GM18505 (cell line): ENCODE measurements around the gene PPAN.

Experiments
- ATAC-seq: cut with Tn5 transposase; IDR thresholded peaks from one replicate; pipeline ENCODE4 v1.9.1; 2021; ENCODE audit not compliant: unreplicated experiment
- POLR2A ChIP-seq: IDR thresholded peaks from 4 replicates; pipeline ENCODE4 v1.6.1; 2011; ENCODE audit warnings: borderline replicate concordance; ENCODE audit not compliant: insufficient read depth, insufficient read length; ENCODE audit errors: extremely low read depth

PPAN gene

GRCh38 chr19:10102787-10103236 is 3.4 kb upstream of the PPAN start:
- peak; percentile 2 for TF ChIP-seq POLR2A

GRCh38 chr19:10104130-10104513 is 2.0 kb upstream of the PPAN start:
- no peak for ATAC-seq
- TF ChIP-seq POLR2A, result no peak

More at GRCh38 chr19:10102787-10103236, 3.4 kb upstream of the PPAN start:
- peak; percentile 36 for ATAC-seq

- ATAC-seq, result peak; percentile 37
Observed at GRCh38 chr19:10104665-10105508, 1.3 kb upstream of the PPAN start.

GRCh38 chr19:10105509-10106099 is 558 bp upstream of the PPAN start:
- TF ChIP-seq POLR2A, result peak; percentile 51
- peak; percentile 23 for ATAC-seq

More at GRCh38 chr19:10104665-10105508, 1.3 kb upstream of the PPAN start:
- TF ChIP-seq POLR2A, result peak; percentile 59

GRCh38 chr19:10107254-10107653 is 1.1 kb downstream of the PPAN start:
- ATAC-seq, result no peak
- no peak for TF ChIP-seq POLR2A

- TF ChIP-seq POLR2A, result no peak
- ATAC-seq, result no peak
Observed at GRCh38 chr19:10107817-10108367, 1.7 kb downstream of the PPAN start.

- ATAC-seq, result no peak
- no peak for TF ChIP-seq POLR2A
Observed at GRCh38 chr19:10109528-10109927, 3.4 kb downstream of the PPAN start.

- no peak for TF ChIP-seq POLR2A
- ATAC-seq, result no peak
Observed at GRCh38 chr19:10110076-10110971, 4.2 kb downstream of the PPAN start.

- no peak for TF ChIP-seq POLR2A
- ATAC-seq, result no peak
Observed at GRCh38 chr19:10110972-10111317, 4.8 kb downstream of the PPAN start.

- ATAC-seq, result no peak
- TF ChIP-seq POLR2A, result peak; percentile 53
Observed at GRCh38 chr19:10111405-10111811, 5.2 kb downstream of the PPAN start, which contains the start of gene P2RY11. TSS of gene P2RY11 (plus strand) at chr19:10111693. CDS start at chr19:10111722, 29 bp downstream.

- no peak for ATAC-seq
- peak; percentile 33 for TF ChIP-seq POLR2A
Observed at GRCh38 chr19:10112037-10112761, 6.0 kb downstream of the PPAN start.

- ATAC-seq, result no peak
- peak; percentile 33 for TF ChIP-seq POLR2A
Observed at GRCh38 chr19:10112895-10113591, 6.9 kb downstream of the PPAN start.
